Endothelial cell of umbilical vein (primary cell): ENCODE data around the gene CIROP. TPM values are rescaled to one million over a fixed set of nuclear protein-coding genes. Genes with fewer than 3 reads are reported as not detected.
A peak's percentile ranks its signal among the peaks of the same experiment; 100 is the strongest.

Source experiments
- BruUV-seq: library from RNA; stranded (reverse); fragments of 400-500 nt; replicated peaks from 2 replicates; lab custom pipeline; 2021; lab: Mats Ljungman, UMichigan
- CTCF ChIA-PET: fragments of 300-600, 350-600 bp; sonication (Branson Sonifier 250); formaldehyde crosslinking; loops from one replicate; lab custom pipeline; 2021; ENCODE audit warnings: antibody characterized with exemption, inconsistent platforms; lab: Charles Lee
- POLR2A ChIA-PET: fragments of 300-600, 350-600 bp; sonication (Branson Sonifier 250); formaldehyde crosslinking; loops from one replicate; lab custom pipeline; 2021; ENCODE audit warnings: antibody characterized with exemption, inconsistent platforms; lab: Charles Lee
- DNase-seq: peaks from one replicate; pipeline ENCODE4 v3.0.0-alpha.2; 2011; ENCODE audit warnings: low read depth, low spot score
- FAIRE-seq: peaks from 2 replicates; lab custom pipeline; 2011; peaks lifted over from hg19 to GRCh38; lab: Jason Lieb, UNC
- H2AFZ ChIP-seq: 2 replicates; pipeline ENCODE4 v1.6.0; 2012; ENCODE audit warnings: low read depth, low read length, control low read depth, inconsistent platforms
- H3K27ac ChIP-seq: 2 replicates; pipeline ENCODE4 v1.5.1; 2011; ENCODE audit warnings: low read depth, mild to moderate bottlenecking, control low read depth, low read length, moderate library complexity; ENCODE audit not compliant: insufficient read depth
- H3K27me3 ChIP-seq, 2 experiments: 2 replicates each; pipeline versions ENCODE4 v1.6.0 to v1.6.1; 2011; ENCODE audit warnings: low read length in 2 of 2, mixed read lengths in 1 of 2; ENCODE audit not compliant: control insufficient read depth in 2 of 2, insufficient read depth in 2 of 2
- H3K36me3 ChIP-seq, 2 experiments: 2 replicates in 1 of 2; 3 replicates in 1 of 2; pipeline ENCODE4 v1.5.1; 2011; ENCODE audit warnings: low read length in 2 of 2, mild to moderate bottlenecking in 1 of 2, moderate library complexity in 1 of 2; ENCODE audit not compliant: control insufficient read depth in 2 of 2, insufficient read depth in 2 of 2; ENCODE audit errors: extremely low read depth in 1 of 2
- H3K4me1 ChIP-seq: 3 replicates; pipeline ENCODE4 v1.5.1; 2011; ENCODE audit warnings: mild to moderate bottlenecking, low read length; ENCODE audit not compliant: control insufficient read depth, insufficient read depth; ENCODE audit errors: extremely low read depth
- H3K4me2 ChIP-seq: 2 replicates; pipeline ENCODE4 v1.6.1; 2011; ENCODE audit warnings: low read length, control low read depth, mixed read lengths; ENCODE audit not compliant: insufficient read depth
- H3K4me3 ChIP-seq, 3 experiments: fragments of 200-600 bp in 1 of 3; sonication (generic), shearing (Covaris generic) in 1 of 3; replicated peaks in 1 of 3; 2 replicates each; pipeline ENCODE4 v1.5.1; 2011 to 2016; ENCODE audit warnings: control low read depth in 3 of 3, low read length in 3 of 3, mild to moderate bottlenecking in 2 of 3, inconsistent platforms in 1 of 3, low read depth in 1 of 3, moderate library complexity in 1 of 3; ENCODE audit not compliant: insufficient read depth in 1 of 3
- H3K79me2 ChIP-seq: 2 replicates; pipeline ENCODE4 v1.6.0; 2012; ENCODE audit warnings: low read length, inconsistent platforms; ENCODE audit not compliant: control insufficient read depth, insufficient read depth
- H3K9ac ChIP-seq: replicated peaks from 2 replicates; pipeline ENCODE3; 2011; ENCODE audit warnings: low read length, control low read depth; ENCODE audit not compliant: insufficient read depth; ENCODE audit errors: extremely low read depth
- H3K9me1 ChIP-seq: replicated peaks from 3 replicates; pipeline ENCODE4 v1.6.0; 2011; ENCODE audit warnings: mild to moderate bottlenecking, low read length; ENCODE audit not compliant: control insufficient read depth, insufficient read depth; ENCODE audit errors: extremely low read depth
- H3K9me3 ChIP-seq: replicated peaks from 2 replicates; pipeline ENCODE4 v1.5.1; 2012; ENCODE audit warnings: low read length, inconsistent platforms; ENCODE audit not compliant: control insufficient read depth, insufficient read depth
- H4K20me1 ChIP-seq: replicated peaks from 2 replicates; pipeline ENCODE3; 2011; ENCODE audit warnings: mild to moderate bottlenecking, low read length; ENCODE audit not compliant: control insufficient read depth, insufficient read depth; ENCODE audit errors: extremely low read depth
- EZH2 ChIP-seq: IDR thresholded peaks from 2 replicates; pipeline ENCODE4 v1.6.1; 2012; ENCODE audit warnings: borderline replicate concordance, low read depth, mild to moderate bottlenecking, moderate library complexity, low read length, inconsistent platforms; ENCODE audit not compliant: severe bottlenecking
- FOS ChIP-seq: IDR thresholded peaks from 2 replicates; pipeline ENCODE4 v1.6.1; 2011; ENCODE audit warnings: mild to moderate bottlenecking, low read length, moderate library complexity, borderline replicate concordance; ENCODE audit not compliant: insufficient read depth
- JUN ChIP-seq: IDR thresholded peaks from 2 replicates; pipeline ENCODE4 v1.6.1; 2011; ENCODE audit warnings: borderline replicate concordance, low read depth; ENCODE audit not compliant: insufficient read length, insufficient read depth
- MYC ChIP-seq: IDR thresholded peaks from one replicate; pipeline ENCODE4 v1.6.1; 2011; ENCODE audit warnings: mild to moderate bottlenecking, low read depth, low read length
- POLR2A ChIP-seq: IDR thresholded peaks from 2 replicates; pipeline ENCODE4 v1.6.1; 2012; ENCODE audit warnings: low read depth, mild to moderate bottlenecking, control low read depth, low read length
- POLR2AphosphoS5 ChIP-seq: IDR thresholded peaks from 2 replicates; pipeline ENCODE4 v1.6.1; 2012; ENCODE audit warnings: low read depth, mild to moderate bottlenecking, control low read depth, low read length, moderate library complexity; ENCODE audit not compliant: insufficient read depth
- dilution Hi-C: fragments of 300-500 bp; cut with MboI; formaldehyde crosslinking; loops from one replicate; pipeline ENCODE4 v1.15.0; 2019; ENCODE audit warnings: low sequenced_read_pairs; ENCODE audit not compliant: extremely low pct_ligation_motif_present
- intact Hi-C: fragments of 100-400 bp; cut with micrococcal nuclease; formaldehyde crosslinking; loops from one replicate; pipeline ENCODE4 v1.10.0; 2022
- polyA plus RNA-seq, 4 experiments: library from polyadenylated mRNA; depleted of rRNA in 3 of 4; stranded (reverse) in 3 of 4; unstranded in 1 of 4; fragments of >200 nt; gene quantifications; 2 replicates each; pipeline versions ENCODE4 v1.2.1 to v1.2.3, GENCODE V29; 2011 to 2012; ENCODE audit warnings: missing spikeins in 1 of 4
- total RNA-seq: library from RNA; stranded (reverse); gene quantifications from 2 replicates; pipeline ENCODE4 v1.2.3, GENCODE V29; 2021
- TF ChIP-seq, protein P1 (sequence below): IDR thresholded peaks from 2 replicates; pipeline ENCODE4 v1.6.1; 2011; ENCODE audit not compliant: insufficient read depth, insufficient read length

The CIROP gene
- total and polyA plus RNA-seq, 2 donors (not counting 3 experiments of a cell fraction or from before 2014, with no cell fraction given): not detected

DNA sequence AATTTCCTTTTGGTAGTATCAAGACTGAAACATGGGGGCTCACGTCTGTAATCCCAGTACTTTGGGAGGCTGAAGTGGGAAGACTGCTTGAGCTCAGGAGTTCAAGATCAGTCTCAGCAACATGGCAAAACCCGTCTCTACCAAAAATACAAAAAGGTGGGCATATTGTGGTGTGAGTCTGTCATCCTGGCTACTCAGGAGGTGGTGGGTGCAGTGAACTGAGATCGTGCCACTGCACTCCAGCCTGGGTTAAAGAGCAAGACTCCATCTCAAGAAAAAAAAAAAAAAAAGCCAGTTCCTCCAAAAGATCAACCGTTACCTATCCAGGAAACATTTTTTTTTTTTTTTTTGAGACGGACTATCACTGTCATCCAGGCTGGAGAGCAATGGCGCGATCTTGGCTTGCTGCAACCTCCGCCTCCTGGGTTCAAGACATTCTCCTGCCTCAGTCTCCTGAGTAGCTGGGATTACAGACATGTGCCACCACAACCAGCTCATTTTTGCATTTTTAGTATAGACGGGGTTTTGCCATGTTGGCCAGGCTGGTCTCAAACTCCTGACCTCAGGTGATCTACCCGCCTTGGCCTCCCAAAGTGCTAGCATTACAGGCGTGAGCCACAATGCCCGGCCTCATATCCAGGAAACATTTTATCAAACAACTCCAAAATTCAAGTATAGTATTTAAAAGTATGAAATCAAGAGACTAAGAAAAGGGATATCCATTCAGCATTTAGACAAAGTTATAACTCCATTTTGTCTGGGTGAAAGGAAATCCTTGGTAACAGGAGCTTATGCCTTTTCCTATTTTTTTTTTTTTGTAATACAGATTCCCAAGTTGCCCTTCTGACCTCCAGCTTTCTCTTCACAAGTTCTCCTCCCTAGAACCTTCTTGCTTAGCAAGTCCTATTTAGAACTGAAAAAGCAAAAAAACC lies 13.2 kb downstream of the CIROP start:
- peaks cover 70% of the 10 kb centered on the region for H3K79me2 ChIP-seq
- peaks cover 4% of the 10 kb centered on the region for H4K20me1 ChIP-seq
- no TSS peak for BruUV-seq
- FAIRE-seq (no peak), DNase-seq (no peak)
- H3K9me3 ChIP-seq: no peaks in the 10 kb centered on the region
- no peak overlapping the region for H3K27ac ChIP-seq
- H2AFZ ChIP-seq: no peak overlapping the region
- H3K9ac ChIP-seq: no peak overlapping the region
- no peaks in the 10 kb centered on the region for H3K27me3 ChIP-seq
- H3K4me3 ChIP-seq: no peak overlapping the region
- intact Hi-C loops (no loop called here), dilution Hi-C loops (no loop called here)
- no peak overlapping the region for H3K4me2 ChIP-seq
- H3K4me1 ChIP-seq: peaks cover 28% of the 10 kb centered on the region
- peaks cover 8 to 33% of the 10 kb centered on the region in 2 experiments for H3K36me3 ChIP-seq
- ChIA-PET CTCF (interaction anchor here (0.8 to 4.6 kb wide), 10 partner anchors 9 to 105 kb away, joined by 3 to 43 read pairs (median 5); no protein-coding TSS in a partner anchor), POLR2A (interaction anchor here (0.7 kb wide), 1 partner anchor 13 kb away, joined by 4 read pairs; no protein-coding TSS in a partner anchor)
- H3K9me1 ChIP-seq: no peaks in the 10 kb centered on the region
- TF ChIP-seq FOS (no peak), EZH2 (no peak), MYC (no peak)
- TF ChIP-seq, protein P1, sequence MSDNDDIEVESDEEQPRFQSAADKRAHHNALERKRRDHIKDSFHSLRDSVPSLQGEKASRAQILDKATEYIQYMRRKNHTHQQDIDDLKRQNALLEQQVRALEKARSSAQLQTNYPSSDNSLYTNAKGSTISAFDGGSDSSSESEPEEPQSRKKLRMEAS: no peak

DNA sequence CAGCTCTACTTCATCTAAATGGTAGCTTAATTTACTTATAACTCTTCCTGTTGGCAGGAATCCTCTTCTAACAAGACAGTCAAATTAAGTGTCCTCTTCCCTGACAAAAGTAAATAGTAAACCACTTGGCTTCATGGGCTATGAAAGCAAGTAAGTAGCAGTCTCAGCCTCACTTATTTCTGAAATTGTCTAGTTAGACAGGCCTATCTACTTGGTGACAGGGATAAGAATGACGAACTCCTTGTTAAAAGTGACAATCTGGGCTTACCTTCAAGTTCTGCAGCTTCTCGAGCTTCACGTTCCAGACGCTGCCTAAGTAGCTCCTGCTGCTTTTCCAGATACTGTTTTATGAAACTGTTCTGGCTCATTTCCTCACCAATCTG lies 14.5 kb downstream of the CIROP start:
- peak; percentile 12 for FAIRE-seq
- Histone ChIP-seq H3K79me2 (peaks cover 69% of the 10 kb centered on the region), H3K9me1 (no peaks in the 10 kb centered on the region), H4K20me1 (peaks cover 4% of the 10 kb centered on the region), H3K9me3 (no peaks in the 10 kb centered on the region), H2AFZ (no peak overlapping the region), H3K4me3 (no peak overlapping the region), H3K27me3 (no peaks in the 10 kb centered on the region), H3K36me3 (peaks cover 10 to 44% of the 10 kb centered on the region in 2 experiments), H3K27ac (peak overlapping the region; percentile 20), H3K9ac (no peak overlapping the region), H3K4me1 (peaks cover 26% of the 10 kb centered on the region), H3K4me2 (peak overlapping the region; percentile 43)
- TF ChIP-seq POLR2A (no peak), MYC (no peak), EZH2 (no peak), POLR2AphosphoS5 (no peak), FOS (no peak), JUN (no peak)
- ChIA-PET POLR2A (no interaction called here), CTCF (interaction anchor here (1.0 to 4.6 kb wide), 7 partner anchors 9 to 104 kb away, joined by 3 to 43 read pairs (median 8); no protein-coding TSS in a partner anchor)
- BruUV-seq: no TSS peak
- DNase-seq: peak; percentile 33
- dilution Hi-C loops (no loop called here), intact Hi-C loops (no loop called here)
